Esophagus squamous epithelium (tissue), 5 donors: ENCODE data around the gene CH25H. TPM values are rescaled to one million over a fixed set of nuclear protein-coding genes. Genes with fewer than 3 reads are reported as not detected.

Experiments
- DNase-seq: peaks from one replicate; lab custom pipeline; 2025; lab: John Stamatoyannopoulos, UW
- H3K27ac ChIP-seq, 4 donors: fragments of 200-600 bp; sonication (generic); one replicate each; pipeline ENCODE4 v1.5.1; 2016 to 2019; ENCODE audit warnings: mild to moderate bottlenecking in 1 of 4
- H3K27me3 ChIP-seq, 4 donors: fragments of 200-600 bp; sonication (generic); 1 replicate in 3 of 4; 2 replicates in 1 of 4; pipeline versions ENCODE4 v1.5.1 to v1.6.0; 2017 to 2021; ENCODE audit warnings: antibody characterized with exemption in 1 of 4
- H3K36me3 ChIP-seq, 3 donors: fragments of 200-600 bp; sonication (generic); one replicate each; pipeline ENCODE4 v1.5.1; 2016 to 2019
- H3K4me1 ChIP-seq, 3 donors: fragments of 200-600 bp; sonication (generic); one replicate each; pipeline ENCODE4 v1.5.1; 2017 to 2019
- H3K4me3 ChIP-seq, 4 donors: fragments of 200-600 bp; sonication (generic); 1 replicate in 3 of 4; 2 replicates in 1 of 4; pipeline ENCODE4 v1.5.1; 2016 to 2019; ENCODE audit warnings: mild to moderate bottlenecking in 2 of 4, moderate library complexity in 1 of 4
- H3K9me3 ChIP-seq, 3 donors: fragments of 200-600 bp; sonication (generic); one replicate each; pipeline ENCODE4 v1.5.1; 2016 to 2019
- POLR2A ChIP-seq, 4 donors: fragments of 450-650 bp; IDR thresholded peaks; one replicate each; pipeline ENCODE4 v1.6.1; 2017; ENCODE audit warnings: antibody characterized with exemption in 4 of 4, mild to moderate bottlenecking in 4 of 4, moderate library complexity in 3 of 4
- WGBS, 2 donors: methylation state at CpG; one replicate each; pipeline ENCODE4 v1.1.5; 2018; 5-methylcytosine and 5-hydroxymethylcytosine counted together
- intact Hi-C: fragments of 100-400 bp; cut with DNase I; formaldehyde crosslinking; loops from one replicate; pipeline ENCODE4 v1.15.0; 2022
- total RNA-seq, 4 donors: library from RNA; depleted of rRNA; stranded (reverse); fragments of >200 nt; gene quantifications; one replicate each; pipeline ENCODE4 v1.1.0, GENCODE V29; 2016
- TF ChIP-seq, protein P1 (sequence below), 6 experiments: fragments of 450-650 bp in 4 of 6; fragments of 200-600 bp in 2 of 6; sonication (generic) in 2 of 6; IDR thresholded peaks; one replicate each; pipeline ENCODE4 v1.5.1; 2016 to 2019; ENCODE audit warnings: antibody characterized with exemption in 6 of 6, mild to moderate bottlenecking in 4 of 6, moderate library complexity in 4 of 6
- donor health status: DM: yes; HTN: yes; CAD: no.

Gene CH25H
- total RNA-seq, 4 donors from 2014 or later = 6.4 to 27.8 (median 11.5) TPM

DNA sequence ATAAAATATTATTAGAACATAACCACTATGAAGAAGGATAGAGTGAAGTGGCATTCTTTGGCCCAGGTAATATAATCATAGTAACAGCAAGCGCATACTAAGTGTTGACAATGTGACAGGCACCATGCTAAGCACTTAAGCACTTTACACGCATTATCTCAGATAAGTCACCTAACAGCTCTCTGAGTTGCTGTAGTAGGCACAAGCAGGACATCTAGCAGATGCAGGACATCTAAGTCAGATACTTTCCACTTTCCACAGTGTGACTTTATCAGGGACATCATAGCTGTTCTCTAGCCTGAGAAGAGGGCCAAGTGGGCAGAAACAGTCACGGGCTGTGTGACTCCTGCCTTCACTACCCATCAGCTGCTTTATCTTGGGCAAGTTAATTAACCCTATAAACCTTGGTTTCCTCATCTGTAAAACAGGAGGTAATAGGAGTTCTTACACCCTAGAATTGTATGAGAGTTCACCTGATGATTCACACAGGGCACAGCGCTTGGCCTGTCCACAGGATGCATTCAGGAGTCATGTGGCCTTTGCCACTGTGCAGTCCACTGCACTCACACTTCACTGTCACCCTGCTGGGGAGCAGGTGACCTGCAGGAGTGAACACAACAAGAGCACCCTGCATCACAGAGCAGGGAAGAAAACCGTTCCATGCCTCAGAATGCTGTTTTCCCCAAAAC lies 32.0 kb upstream of the CH25H start:
- TF ChIP-seq, protein P1, sequence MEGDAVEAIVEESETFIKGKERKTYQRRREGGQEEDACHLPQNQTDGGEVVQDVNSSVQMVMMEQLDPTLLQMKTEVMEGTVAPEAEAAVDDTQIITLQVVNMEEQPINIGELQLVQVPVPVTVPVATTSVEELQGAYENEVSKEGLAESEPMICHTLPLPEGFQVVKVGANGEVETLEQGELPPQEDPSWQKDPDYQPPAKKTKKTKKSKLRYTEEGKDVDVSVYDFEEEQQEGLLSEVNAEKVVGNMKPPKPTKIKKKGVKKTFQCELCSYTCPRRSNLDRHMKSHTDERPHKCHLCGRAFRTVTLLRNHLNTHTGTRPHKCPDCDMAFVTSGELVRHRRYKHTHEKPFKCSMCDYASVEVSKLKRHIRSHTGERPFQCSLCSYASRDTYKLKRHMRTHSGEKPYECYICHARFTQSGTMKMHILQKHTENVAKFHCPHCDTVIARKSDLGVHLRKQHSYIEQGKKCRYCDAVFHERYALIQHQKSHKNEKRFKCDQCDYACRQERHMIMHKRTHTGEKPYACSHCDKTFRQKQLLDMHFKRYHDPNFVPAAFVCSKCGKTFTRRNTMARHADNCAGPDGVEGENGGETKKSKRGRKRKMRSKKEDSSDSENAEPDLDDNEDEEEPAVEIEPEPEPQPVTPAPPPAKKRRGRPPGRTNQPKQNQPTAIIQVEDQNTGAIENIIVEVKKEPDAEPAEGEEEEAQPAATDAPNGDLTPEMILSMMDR (IDR thresholded peaks at IDR 0.05) = no peak
- TF ChIP-seq POLR2A (IDR thresholded peaks at IDR 0.05) = no peak
- no peak for DNase-seq
- Histone ChIP-seq H3K4me3 (no peak overlapping the region), H3K9me3 (no peaks in the 10 kb centered on the region), H3K4me1 (peaks cover 11 to 28% (median 15%) of the 10 kb centered on the region in 3 donors), H3K27ac (no peak overlapping the region), H3K36me3 (peaks cover 0 to 48% (median 7%) of the 10 kb centered on the region in 3 donors), H3K27me3 (no peaks in the 10 kb centered on the region)
- WGBS, 2 donors = 77 to 84% methylated on average over 4 to 5 of the region's 5 CpGs
- intact Hi-C loops = no loop called here

DNA sequence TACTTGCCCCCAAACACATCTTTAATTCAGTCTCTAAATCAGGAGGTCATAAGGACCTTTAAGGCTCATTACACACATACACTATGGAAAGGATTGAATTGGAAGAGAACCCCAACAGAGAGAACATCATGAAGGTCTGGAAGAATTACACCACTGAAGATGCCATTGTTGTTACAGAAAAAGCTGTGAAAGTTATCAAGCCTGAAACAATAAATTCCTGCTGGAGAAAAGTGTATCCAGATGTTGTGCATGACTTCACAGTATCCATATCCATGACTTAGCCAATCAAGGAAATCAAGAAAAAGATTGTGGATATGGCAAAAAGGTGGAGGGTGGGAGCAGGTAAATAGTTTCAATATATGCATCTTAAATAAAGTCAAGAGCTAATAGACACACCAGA lies 30.7 kb upstream of the CH25H start:
- H3K36me3 ChIP-seq = peaks cover 0 to 58% (median 7%) of the 10 kb centered on the region in 3 donors
- peaks cover 11 to 28% (median 15%) of the 10 kb centered on the region in 3 donors for H3K4me1 ChIP-seq
- intact Hi-C loops = no loop called here
- H3K27ac ChIP-seq = no peak overlapping the region
- no peaks in the 10 kb centered on the region for H3K27me3 ChIP-seq
- H3K9me3 ChIP-seq = no peaks in the 10 kb centered on the region
- no peak overlapping the region for H3K4me3 ChIP-seq
- TF ChIP-seq, protein P1 (IDR thresholded peaks at IDR 0.05) = no peak
- no peak for TF ChIP-seq POLR2A (IDR thresholded peaks at IDR 0.05)
- no peak for DNase-seq

DNA sequence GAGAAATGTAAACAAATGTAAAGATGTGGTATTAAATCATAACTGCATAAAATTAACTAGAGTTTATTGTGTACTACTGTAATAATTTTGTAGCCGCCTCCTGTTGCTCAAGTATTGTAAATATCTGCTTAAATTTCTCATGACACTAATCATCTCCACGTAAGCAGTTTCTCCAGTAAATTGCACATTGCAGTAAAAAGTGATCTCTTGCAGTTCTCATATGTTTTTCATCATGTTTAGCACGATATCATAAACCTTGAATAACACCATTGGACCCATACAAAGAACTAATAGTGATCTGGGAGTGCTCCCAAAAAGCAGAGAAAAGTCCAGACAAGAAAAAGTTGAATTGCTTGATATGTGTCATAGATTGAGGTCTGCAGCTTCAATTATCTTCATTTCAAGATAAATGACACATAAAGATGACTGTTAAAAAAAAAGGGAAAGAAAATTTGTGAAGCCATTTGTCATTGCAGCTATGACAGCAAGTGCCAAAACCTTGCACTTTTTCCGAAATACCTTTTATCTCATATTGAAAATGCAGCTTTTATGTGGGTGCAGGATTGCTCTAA lies 29.2 kb upstream of the CH25H start:
- intact Hi-C loops = no loop called here
- no peaks in the 10 kb centered on the region for H3K27me3 ChIP-seq
- WGBS, 2 donors = 74 to 90% methylated on average over 4 of the region's 4 CpGs
- no peak overlapping the region for H3K27ac ChIP-seq
- peaks cover 0 to 71% (median 7%) of the 10 kb centered on the region in 3 donors for H3K36me3 ChIP-seq
- no peaks in the 10 kb centered on the region for H3K9me3 ChIP-seq
- no peak for DNase-seq
- H3K4me3 ChIP-seq = no peak overlapping the region
- TF ChIP-seq, protein P1 (IDR thresholded peaks at IDR 0.05) = no peak
- TF ChIP-seq POLR2A (IDR thresholded peaks at IDR 0.05) = no peak
- H3K4me1 ChIP-seq = peaks cover 4 to 13% (median 5%) of the 10 kb centered on the region in 3 donors

DNA sequence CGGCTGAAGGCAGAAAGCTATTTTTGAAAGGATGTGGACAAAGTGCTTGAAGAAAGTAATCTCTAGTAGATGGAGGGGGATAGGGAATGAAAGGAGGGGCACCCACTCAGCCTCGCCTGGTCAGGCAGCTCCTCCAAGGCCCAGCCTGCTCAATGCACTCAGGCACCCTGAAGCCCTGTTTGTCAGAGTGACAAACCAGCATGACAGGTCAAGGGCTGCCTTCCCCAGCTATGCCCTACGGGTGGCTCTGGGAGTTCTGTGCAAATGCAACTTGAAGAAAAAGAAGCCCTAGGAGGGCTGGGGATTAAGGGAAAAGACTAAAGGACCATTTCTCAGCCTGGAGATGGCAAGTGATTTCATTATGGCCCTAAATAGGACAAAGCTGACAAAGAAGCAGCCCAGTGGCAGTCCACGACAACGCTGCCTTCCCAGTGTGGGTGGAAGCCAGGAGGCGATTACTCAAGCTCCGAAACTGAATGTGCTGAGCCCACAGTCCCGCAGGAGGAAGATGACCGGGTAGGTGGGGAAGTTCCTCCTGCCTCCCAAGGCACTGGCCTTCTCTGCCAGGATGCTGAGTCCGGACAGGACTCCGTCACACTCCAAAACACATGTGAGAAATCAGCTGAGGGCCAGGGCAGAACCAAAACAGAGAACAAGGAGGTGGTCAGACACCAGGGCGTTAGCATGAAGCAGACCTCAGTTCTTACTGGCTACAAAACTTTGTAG lies 28.1 kb upstream of the CH25H start:
- intact Hi-C loops = no loop called here
- Histone ChIP-seq H3K9me3 (no peaks in the 10 kb centered on the region), H3K4me1 (peaks cover 0 to 8% (median 0%) of the 10 kb centered on the region in 3 donors), H3K27me3 (no peaks in the 10 kb centered on the region), H3K27ac (peak overlapping the region in 2 of 4 donors; percentile 30 to 33), H3K36me3 (peaks cover 0 to 64% (median 7%) of the 10 kb centered on the region in 3 donors), H3K4me3 (no peak overlapping the region)
- no peak for DNase-seq
- WGBS, 2 donors = 79 to 81% methylated on average over 8 to 12 of the region's 12 CpGs
- TF ChIP-seq POLR2A (IDR thresholded peaks at IDR 0.05) = peak in 1 of 4 donors; percentile 19
- TF ChIP-seq, protein P1 (IDR thresholded peaks at IDR 0.05) = no peak

DNA sequence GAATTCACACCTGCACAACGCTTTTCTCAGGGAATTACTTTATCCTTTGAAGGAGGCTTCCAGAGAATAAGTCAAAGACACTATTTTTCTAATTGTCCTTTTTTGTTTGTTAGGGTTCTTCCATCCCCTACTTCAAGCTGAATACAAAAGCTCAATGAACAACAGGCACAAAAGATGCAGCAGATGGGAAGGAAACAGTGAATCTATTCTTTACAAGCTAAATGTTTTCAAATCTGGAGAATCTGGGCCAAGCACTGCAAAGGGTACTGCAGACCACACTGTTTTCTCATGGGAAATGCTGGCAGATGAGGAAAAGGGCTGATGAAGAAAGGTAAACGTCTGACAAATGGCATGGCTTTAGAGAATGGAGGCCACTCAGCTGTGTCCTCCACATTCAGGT lies 25.9 kb upstream of the CH25H start:
- H3K27me3 ChIP-seq = no peaks in the 10 kb centered on the region
- WGBS, 2 donors = 76 to 83% methylated on average over 2 of the region's 2 CpGs
- no peak overlapping the region for H3K27ac ChIP-seq
- no peaks in the 10 kb centered on the region for H3K9me3 ChIP-seq
- peaks cover 0 to 8% (median 0%) of the 10 kb centered on the region in 3 donors for H3K4me1 ChIP-seq
- TF ChIP-seq, protein P1 (IDR thresholded peaks at IDR 0.05) = no peak
- no peak for TF ChIP-seq POLR2A (IDR thresholded peaks at IDR 0.05)
- no peak overlapping the region for H3K4me3 ChIP-seq
- no peak for DNase-seq
- H3K36me3 ChIP-seq = peaks cover 0 to 59% (median 0%) of the 10 kb centered on the region in 3 donors
- intact Hi-C loops = no loop called here
